Cardiac fibroblast (primary cell): Measurements from ENCODE around the gene FBP1.
"Not testable (repeated sequence)": the region's sequence is repeated elsewhere in the genome, so short reads cannot be mapped to it uniquely, and the experiment has no call there.

Experiments used
- DNase-seq, 2 donors: peaks; one replicate each; pipeline versions ENCODE4 v3.0.0 to v3.0.0-alpha.2; 2010; ENCODE audit warnings: low read depth in 2 of 2
- H3K4me3 ChIP-seq, 2 donors: replicated peaks in 1 of 2; 1 replicate in 1 of 2; 2 replicates in 1 of 2; pipeline ENCODE4 v1.5.1; 2011; ENCODE audit warnings: low read depth in 2 of 2, low read length in 2 of 2, mild to moderate bottlenecking in 2 of 2, moderate library complexity in 1 of 2
- TF ChIP-seq, protein P1 (sequence below): IDR thresholded peaks from one replicate; pipeline ENCODE4 v1.5.1; 2011; ENCODE audit warnings: low read depth, mild to moderate bottlenecking, low read length, inconsistent platforms

FBP1 gene

DNA sequence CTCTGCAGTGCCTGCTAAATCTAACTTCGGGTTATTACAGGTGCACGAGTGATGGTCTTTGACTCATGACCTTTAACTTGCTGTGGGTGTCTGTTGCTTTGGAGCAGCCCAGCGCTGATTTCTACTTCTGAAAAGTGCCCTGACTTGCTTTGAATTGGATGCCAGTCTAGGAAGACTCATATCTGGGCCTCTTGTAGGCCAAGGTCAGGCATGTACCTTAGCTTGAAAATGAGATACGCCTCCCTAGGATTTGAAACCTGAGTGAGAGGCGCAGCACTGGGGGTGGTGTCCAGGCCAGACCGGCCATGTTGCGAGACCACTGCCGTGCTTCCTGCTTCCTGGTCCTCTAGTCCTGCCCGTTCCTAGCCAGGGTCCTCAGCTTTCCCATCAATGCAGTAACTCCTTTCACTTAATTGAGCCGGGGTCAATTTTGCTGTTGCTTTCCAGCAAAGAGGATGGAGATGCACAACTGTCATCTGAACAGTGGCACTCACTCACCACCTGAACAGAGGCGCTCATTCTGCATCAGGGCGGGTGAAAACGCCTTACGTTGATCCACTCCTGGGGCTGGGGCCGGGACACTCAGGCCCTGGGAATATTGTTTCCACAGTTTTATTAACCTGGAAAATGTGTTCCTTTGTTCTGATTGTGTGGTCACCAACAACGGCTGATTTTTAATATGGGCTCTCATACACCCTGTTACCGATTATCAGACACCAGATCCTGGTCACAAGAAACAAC lies 70.2 kb downstream of the FBP1 start:
- no peak for DNase-seq
- no peak overlapping the region for H3K4me3 ChIP-seq
- TF ChIP-seq, protein P1, sequence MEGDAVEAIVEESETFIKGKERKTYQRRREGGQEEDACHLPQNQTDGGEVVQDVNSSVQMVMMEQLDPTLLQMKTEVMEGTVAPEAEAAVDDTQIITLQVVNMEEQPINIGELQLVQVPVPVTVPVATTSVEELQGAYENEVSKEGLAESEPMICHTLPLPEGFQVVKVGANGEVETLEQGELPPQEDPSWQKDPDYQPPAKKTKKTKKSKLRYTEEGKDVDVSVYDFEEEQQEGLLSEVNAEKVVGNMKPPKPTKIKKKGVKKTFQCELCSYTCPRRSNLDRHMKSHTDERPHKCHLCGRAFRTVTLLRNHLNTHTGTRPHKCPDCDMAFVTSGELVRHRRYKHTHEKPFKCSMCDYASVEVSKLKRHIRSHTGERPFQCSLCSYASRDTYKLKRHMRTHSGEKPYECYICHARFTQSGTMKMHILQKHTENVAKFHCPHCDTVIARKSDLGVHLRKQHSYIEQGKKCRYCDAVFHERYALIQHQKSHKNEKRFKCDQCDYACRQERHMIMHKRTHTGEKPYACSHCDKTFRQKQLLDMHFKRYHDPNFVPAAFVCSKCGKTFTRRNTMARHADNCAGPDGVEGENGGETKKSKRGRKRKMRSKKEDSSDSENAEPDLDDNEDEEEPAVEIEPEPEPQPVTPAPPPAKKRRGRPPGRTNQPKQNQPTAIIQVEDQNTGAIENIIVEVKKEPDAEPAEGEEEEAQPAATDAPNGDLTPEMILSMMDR = no peak

DNA sequence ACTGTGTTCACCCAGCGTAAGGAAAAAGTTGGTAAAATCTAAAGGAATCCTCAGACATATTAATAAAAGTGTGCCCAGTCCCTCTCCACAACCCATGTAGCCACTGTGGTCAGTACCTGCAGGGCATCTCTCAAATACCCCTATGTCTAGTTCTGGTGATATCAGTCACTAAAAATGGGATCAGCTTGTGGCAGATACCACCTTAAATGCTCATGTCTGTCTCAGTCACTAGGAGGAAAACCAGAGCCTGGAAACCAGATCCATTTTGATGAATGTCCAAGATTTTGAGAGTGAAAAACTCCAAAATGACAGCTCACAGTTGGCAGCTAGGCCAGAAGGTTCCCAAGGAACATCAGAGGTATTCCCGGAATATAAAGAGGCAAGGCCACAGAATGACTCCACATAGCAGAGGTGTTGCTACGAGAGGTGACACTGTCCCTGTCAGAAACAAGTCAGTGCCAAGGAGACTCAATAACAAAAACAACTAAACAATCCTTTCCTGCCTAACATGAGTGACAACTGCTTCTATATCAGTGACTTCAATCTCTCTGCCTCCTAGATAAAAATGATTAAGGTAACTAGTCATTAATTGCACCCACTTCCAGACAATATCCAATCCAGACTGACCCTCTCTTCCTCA lies 70.9 kb downstream of the FBP1 start:
- H3K4me3 ChIP-seq = no peak overlapping the region
- TF ChIP-seq, protein P1 = no peak
- no peak for DNase-seq

DNA sequence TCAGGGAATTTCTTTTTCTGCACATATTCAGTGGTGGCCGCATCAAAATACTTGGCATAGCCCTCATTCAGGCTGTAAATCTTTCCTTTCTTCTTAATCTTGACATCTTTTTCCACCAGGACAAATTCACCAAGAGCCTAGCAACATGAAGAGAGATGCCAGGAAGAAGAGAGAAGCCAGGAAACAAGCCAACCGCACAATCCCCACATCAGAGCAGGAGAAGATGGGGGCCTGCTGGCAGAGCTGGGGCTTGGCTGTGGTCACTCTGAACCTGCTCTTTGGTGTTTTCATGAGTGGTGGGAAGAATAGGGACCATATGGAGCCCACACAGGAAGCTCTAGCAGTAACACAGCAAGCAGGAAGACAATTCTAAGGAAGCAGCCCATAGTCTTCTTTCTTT lies 72.0 kb downstream of the FBP1 start:
- no peak for DNase-seq
- TF ChIP-seq, protein P1 = no peak

DNA sequence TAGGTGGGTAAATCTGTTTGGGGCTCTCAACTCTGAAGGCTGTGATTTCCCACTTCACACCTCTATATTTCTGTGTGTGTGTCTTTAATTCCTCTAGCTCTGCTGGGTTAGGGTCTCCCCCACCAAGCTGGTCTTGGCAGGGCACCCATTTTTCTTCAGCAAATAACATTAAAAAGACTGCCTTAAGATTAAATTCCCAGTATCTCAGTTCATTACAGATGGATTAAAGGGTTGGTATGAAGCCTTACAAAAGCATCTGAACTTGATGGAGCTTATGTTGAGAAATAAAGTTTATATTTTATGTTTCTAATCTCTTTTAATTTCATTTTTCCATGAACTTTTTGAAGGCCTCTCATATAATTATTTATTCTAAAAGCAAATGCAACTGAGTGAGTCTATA lies 72.8 kb downstream of the FBP1 start:
- H3K4me3 ChIP-seq = no peak overlapping the region
- no peak for DNase-seq
- TF ChIP-seq, protein P1 = no peak

More for the DNA sequence above, 72.0 kb downstream of the FBP1 start:
- no peak overlapping the region for H3K4me3 ChIP-seq

DNA sequence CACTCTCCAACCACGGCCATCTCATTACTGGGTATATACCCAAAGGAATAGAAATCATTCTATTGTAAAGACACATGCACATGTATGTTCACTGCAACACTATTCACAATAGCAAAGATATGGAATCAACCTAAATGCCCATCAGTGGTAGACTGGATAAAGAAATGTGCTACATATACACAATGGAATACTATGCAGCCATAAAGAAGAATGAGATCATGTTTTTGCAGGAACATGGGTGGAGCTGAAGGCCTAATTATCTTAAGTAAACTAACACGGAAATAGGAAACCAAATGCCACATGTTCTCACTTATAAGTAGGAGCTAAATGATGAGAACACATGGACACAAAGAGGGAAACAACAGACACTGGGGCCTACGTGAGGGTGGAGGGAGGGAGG lies 75.0 kb downstream of the FBP1 start:
- not testable (repeated sequence) for DNase-seq, H3K4me3 ChIP-seq

DNA sequence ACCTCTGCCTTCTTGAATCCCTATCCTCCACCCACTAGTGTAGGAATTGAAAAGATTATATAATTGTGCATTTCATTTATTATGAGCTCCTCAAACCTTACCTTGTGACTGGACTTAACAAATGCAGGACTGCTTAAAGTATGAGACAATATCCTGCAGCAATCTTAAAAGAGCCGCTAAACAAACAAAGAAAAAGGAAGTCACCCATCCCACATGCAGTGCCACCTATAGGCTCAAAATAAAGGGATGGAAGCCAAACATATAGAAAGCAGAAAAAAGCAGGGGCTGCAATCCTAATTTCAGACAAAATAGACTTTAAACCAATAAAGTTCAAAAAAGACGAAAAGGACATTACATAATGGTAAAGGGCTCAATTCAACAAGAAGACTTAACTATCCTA lies 75.8 kb downstream of the FBP1 start:
- H3K4me3 ChIP-seq = no peak overlapping the region
- DNase-seq = no peak
- TF ChIP-seq, protein P1 = no peak

DNA sequence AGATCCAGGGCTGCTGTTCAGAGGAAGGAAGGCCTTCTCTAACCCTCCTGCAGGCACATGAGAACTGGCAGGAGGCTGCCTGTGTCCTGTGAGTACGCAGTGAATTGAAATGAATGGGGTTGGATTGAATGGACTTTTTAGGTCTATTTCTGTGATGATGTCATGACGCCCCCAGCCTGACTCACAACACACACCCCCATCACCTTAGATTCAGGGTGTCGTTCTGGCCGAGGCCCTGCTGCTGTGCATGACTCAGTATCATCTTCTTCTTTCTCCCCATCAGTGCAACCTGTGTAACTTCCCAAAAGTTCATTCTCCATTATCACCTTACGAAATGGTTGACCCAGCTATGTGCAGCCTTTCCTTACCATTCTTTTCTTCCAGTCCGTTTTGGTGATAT lies 79.1 kb downstream of the FBP1 start:
- DNase-seq = no peak
- TF ChIP-seq, protein P1 = no peak
- no peak overlapping the region for H3K4me3 ChIP-seq
